GM12892 (cell line): ENCODE results near the gene RNF114.
A peak's percentile ranks its signal among the peaks of the same experiment; 100 is the strongest.

ENCODE experiments used
- POLR2A ChIP-seq: IDR thresholded peaks from 2 replicates; pipeline ENCODE4 v1.6.1; 2011; ENCODE audit warnings: low read depth, low read length, control low read depth
- POLR2AphosphoS5 ChIP-seq: IDR thresholded peaks from 2 replicates; pipeline ENCODE4 v1.6.1; 2011; ENCODE audit warnings: low read depth, low read length, control low read depth
- TAF1 ChIP-seq: IDR thresholded peaks from 2 replicates; pipeline ENCODE4 v1.6.1; 2011; ENCODE audit warnings: low read depth, mild to moderate bottlenecking, control low read depth, low read length, borderline replicate concordance

GRCh38 chr20:49916146-49917002 lies 19.8 kb upstream of the RNF114 start:
- TF ChIP-seq TAF1 (no peak), POLR2A (0 out of 2 replicates have a peak, but pooled peaks have one; percentile 37), POLR2AphosphoS5 (no peak; the same call in 1 of the 2 replicates)
